Stimulated activated naive CD8-positive, alpha-beta T cell treated with anti-CD3 and anti-CD28 coated beads, Interleukin-15, Interleukin-2, amounts not matched to agents 100 U/mL and 50 U/mL, for 24 hours (primary cell): ENCODE data around the gene WDR18.

Source experiments
- ATAC-seq: fragments of 150-1000 bp; cut with Tn5 transposase; one replicate; pipeline ENCODE4 v1.10.0; 2021
- DNase-seq: peaks from one replicate; pipeline ENCODE4 v3.0.0; 2021

Gene WDR18

GRCh38 chr19:984165-984967 is at the start of gene WDR18:
Gene WDR18 (plus strand): TSS chr19:984345. CDS start chr19:984354, 9 bp downstream.
- ATAC-seq (peak; percentile 86), DNase-seq (peak; percentile 95)

GRCh38 chr19:934865-935479 is 49.2 kb upstream of the WDR18 start:
- no peak for ATAC-seq
- no peak for DNase-seq

- DNase-seq (no peak), ATAC-seq (no peak)
These were observed 48.0 kb upstream of the WDR18 start for GRCh38 chr19:936175-936546.

GRCh38 chr19:937259-937694 is 46.9 kb upstream of the WDR18 start:
- peak; percentile 51 for ATAC-seq
- peak; percentile 53 for DNase-seq

GRCh38 chr19:938233-938923 is 45.8 kb upstream of the WDR18 start:
- ATAC-seq (no peak), DNase-seq (no peak)

- no peak for ATAC-seq
These were observed 44.7 kb upstream of the WDR18 start for GRCh38 chr19:939439-939838.

GRCh38 chr19:939922-940321 is 44.2 kb upstream of the WDR18 start:
- no peak for ATAC-seq
- DNase-seq = no peak

More at GRCh38 chr19:939439-939838, 44.7 kb upstream of the WDR18 start:
- DNase-seq = no peak

- ATAC-seq (peak; percentile 78), DNase-seq (peak; percentile 70)
These were observed 43.4 kb upstream of the WDR18 start for GRCh38 chr19:940591-941291.

GRCh38 chr19:941292-942132 is 42.6 kb upstream of the WDR18 start:
- ATAC-seq = peak; percentile 6
- DNase-seq = no peak

GRCh38 chr19:942133-942645 is 42.0 kb upstream of the WDR18 start:
- DNase-seq (no peak), ATAC-seq (no peak)

GRCh38 chr19:943551-944170 is 40.5 kb upstream of the WDR18 start:
- ATAC-seq = no peak
- DNase-seq = no peak

GRCh38 chr19:944171-944567 is 40.0 kb upstream of the WDR18 start:
- no peak for ATAC-seq

GRCh38 chr19:944663-945241 is 39.4 kb upstream of the WDR18 start:
- ATAC-seq = no peak
- DNase-seq = no peak

More at GRCh38 chr19:944171-944567, 40.0 kb upstream of the WDR18 start:
- no peak for DNase-seq

GRCh38 chr19:945401-946252 is 38.5 kb upstream of the WDR18 start:
- no peak for DNase-seq
- ATAC-seq = no peak

GRCh38 chr19:947090-947706 is 36.9 kb upstream of the WDR18 start:
- ATAC-seq (no peak), DNase-seq (no peak)

- peak; percentile 32 for DNase-seq
- peak; percentile 30 for ATAC-seq
These were observed 36.2 kb upstream of the WDR18 start for GRCh38 chr19:947707-948539.

- DNase-seq (no peak), ATAC-seq (no peak)
These were observed 35.2 kb upstream of the WDR18 start for GRCh38 chr19:948842-949496.
